Stomach (tissue), 9 donors: ENCODE data around the gene TRAF7. TPM values are rescaled to one million over a fixed set of nuclear protein-coding genes. Genes with fewer than 3 reads are reported as not detected.
A peak's percentile ranks its signal among the peaks of the same experiment; 100 is the strongest.
"Not testable (repeated sequence)": the region's sequence is repeated elsewhere in the genome, so short reads cannot be mapped to it uniquely, and the experiment has no call there.

Source experiments
- DNase-seq, 2 donors: peaks; one replicate each; pipeline versions ENCODE4 v3.0.0 to v3.0.0-alpha.2; 2013 to 2019
- H3K27ac ChIP-seq, 5 donors: fragments of 200-600 bp in 4 of 5; sonication (generic) in 4 of 5; one replicate each; pipeline ENCODE4 v1.5.1; 2013 to 2019; ENCODE audit warnings: mild to moderate bottlenecking in 1 of 5, moderate library complexity in 1 of 5
- H3K27me3 ChIP-seq, 3 donors: fragments of 200-600 bp; sonication (generic); one replicate each; pipeline ENCODE4 v1.5.1; 2017 to 2019; ENCODE audit warnings: mixed run types in 1 of 3
- H3K36me3 ChIP-seq, 4 donors: fragments of 200-600 bp; sonication (generic); 1 replicate in 3 of 4; 2 replicates in 1 of 4; pipeline ENCODE4 v1.5.1; 2016 to 2019
- H3K4me1 ChIP-seq, 4 donors: fragments of 200-600 bp; sonication (generic); one replicate each; pipeline ENCODE4 v1.5.1; 2016 to 2019
- H3K4me3 ChIP-seq, 4 donors: fragments of 200-600 bp; sonication (generic) in 3 of 4; one replicate each; pipeline ENCODE4 v1.5.1; 2016 to 2019; ENCODE audit warnings: mild to moderate bottlenecking in 1 of 4
- H3K9me3 ChIP-seq, 4 donors: fragments of 200-600 bp; sonication (generic); one replicate each; pipeline ENCODE4 v1.5.1; 2016 to 2019
- EP300 ChIP-seq: sonication (generic); formaldehyde crosslinking; IDR thresholded peaks from one replicate; pipeline ENCODE4 v1.6.1; 2017; ENCODE audit warnings: antibody characterized with exemption
- POLR2A ChIP-seq, 4 donors: fragments of 450-650 bp; IDR thresholded peaks; one replicate each; pipeline ENCODE4 v1.6.1; 2016; ENCODE audit warnings: antibody characterized with exemption in 4 of 4, control low read depth in 2 of 4, mild to moderate bottlenecking in 1 of 4, moderate library complexity in 1 of 4
- POLR2AphosphoS5 ChIP-seq, 3 donors: sonication (generic); formaldehyde crosslinking; IDR thresholded peaks; one replicate each; pipeline ENCODE4 v1.6.1; 2016; ENCODE audit warnings: antibody characterized with exemption in 3 of 3
- WGBS, 5 donors: extraction: QIAGEN DNeasy Blood & Tissue Kit in 3 of 5; methylation state at CpG; one replicate each; pipeline versions ENCODE4 v1.1.5 to v1.1.7; 2013 to 2018; 5-methylcytosine and 5-hydroxymethylcytosine counted together
- intact Hi-C: fragments of 100-400 bp; cut with DNase I; formaldehyde crosslinking; loops from one replicate; pipeline ENCODE4 v1.15.1; 2023; ENCODE audit warnings: low total_unique reads
- polyA plus RNA-seq, 3 donors: library from polyadenylated mRNA; stranded (reverse); fragments of 200-250 nt; gene quantifications; one replicate each; pipeline ENCODE4 v1.2.3, GENCODE V29; 2013
- total RNA-seq, 5 donors: library from RNA; depleted of rRNA; stranded (reverse); fragments of >200 nt; gene quantifications; one replicate each; pipeline versions ENCODE4 v1.1.0 to v1.2.3, GENCODE V29; 2014 to 2016
- TF ChIP-seq, protein P1 (sequence below), 7 experiments: fragments of 450-650 bp in 4 of 7; fragments of 200-600 bp in 3 of 7; sonication (generic) in 3 of 7; IDR thresholded peaks; one replicate each; pipeline ENCODE4 v1.5.1; 2016 to 2019; ENCODE audit warnings: antibody characterized with exemption in 7 of 7, control low read depth in 2 of 7, mild to moderate bottlenecking in 1 of 7
- donor health status: healthy with polysubstance abuse.
- donor health status: Bipolar disorder and iron deficiency.
- donor health status: healthy.

Gene TRAF7
- total and polyA plus RNA-seq, 8 donors, result 20.9 to 204 (median 38.5) TPM

DNA sequence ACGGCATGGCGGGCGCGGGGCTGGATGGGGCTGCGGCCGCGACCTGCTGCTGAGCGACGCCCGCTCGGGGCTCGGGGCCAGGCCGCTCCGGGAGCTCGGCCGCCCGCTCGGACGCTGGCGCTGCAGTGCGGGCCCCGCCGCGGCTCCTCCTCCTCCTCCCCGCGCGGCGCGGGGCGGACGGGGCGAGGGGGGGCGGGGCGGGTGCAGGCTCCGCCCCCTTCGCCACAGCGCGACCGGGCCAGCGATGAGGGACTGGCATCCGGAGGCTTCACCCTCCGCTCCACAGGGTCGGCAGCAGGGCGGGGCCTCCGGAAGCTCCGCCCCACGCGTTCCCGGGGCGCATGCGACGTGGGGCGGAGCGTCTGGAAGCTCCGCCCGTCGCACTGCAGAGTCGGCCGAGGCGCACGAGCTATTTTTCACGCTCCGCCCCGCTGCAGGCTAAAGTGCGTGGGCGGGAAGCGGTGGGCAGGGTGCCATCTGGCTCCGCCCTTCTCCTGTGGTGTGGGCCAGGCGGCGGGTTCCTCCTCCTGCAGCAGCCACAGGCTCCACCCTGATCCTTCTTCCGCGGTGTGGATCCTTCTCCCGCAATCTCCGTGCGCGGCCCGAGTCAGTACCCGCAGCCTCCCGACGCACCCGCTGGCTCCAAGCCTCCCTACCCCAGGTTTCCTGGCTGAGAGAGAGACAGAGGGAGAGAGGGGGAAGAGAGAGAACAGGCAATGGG is 19.7 kb upstream of the TRAF7 start, which contains the start of gene PKD1:
Gene PKD1, minus strand, starts transcription at position 129 of the 721 bp plus-strand sequence. CDS start 209 bp downstream, outside the sequence.
- TF ChIP-seq POLR2AphosphoS5 (IDR thresholded peaks at IDR 0.05), result peak in 2 of 3 donors; percentile 36 to 92
- H3K36me3 ChIP-seq, H3K27me3 ChIP-seq, intact Hi-C loops, H3K9me3 ChIP-seq: not testable (repeated sequence)
- Histone ChIP-seq H3K4me3 (peak within 1 kb of the TSS; percentile 51 to 59 (median 56)), H3K4me1 (peaks cover 4 to 40% (median 22%) of the 10 kb centered on the region in 4 donors), H3K27ac (peak within 1 kb of the TSS; percentile 76 to 88 (median 85))
- peak; percentile 98 for DNase-seq
- WGBS, 5 donors, result 0 to 1% (median 1%) methylated on average over 13 to 61 of the region's 81 CpGs

DNA sequence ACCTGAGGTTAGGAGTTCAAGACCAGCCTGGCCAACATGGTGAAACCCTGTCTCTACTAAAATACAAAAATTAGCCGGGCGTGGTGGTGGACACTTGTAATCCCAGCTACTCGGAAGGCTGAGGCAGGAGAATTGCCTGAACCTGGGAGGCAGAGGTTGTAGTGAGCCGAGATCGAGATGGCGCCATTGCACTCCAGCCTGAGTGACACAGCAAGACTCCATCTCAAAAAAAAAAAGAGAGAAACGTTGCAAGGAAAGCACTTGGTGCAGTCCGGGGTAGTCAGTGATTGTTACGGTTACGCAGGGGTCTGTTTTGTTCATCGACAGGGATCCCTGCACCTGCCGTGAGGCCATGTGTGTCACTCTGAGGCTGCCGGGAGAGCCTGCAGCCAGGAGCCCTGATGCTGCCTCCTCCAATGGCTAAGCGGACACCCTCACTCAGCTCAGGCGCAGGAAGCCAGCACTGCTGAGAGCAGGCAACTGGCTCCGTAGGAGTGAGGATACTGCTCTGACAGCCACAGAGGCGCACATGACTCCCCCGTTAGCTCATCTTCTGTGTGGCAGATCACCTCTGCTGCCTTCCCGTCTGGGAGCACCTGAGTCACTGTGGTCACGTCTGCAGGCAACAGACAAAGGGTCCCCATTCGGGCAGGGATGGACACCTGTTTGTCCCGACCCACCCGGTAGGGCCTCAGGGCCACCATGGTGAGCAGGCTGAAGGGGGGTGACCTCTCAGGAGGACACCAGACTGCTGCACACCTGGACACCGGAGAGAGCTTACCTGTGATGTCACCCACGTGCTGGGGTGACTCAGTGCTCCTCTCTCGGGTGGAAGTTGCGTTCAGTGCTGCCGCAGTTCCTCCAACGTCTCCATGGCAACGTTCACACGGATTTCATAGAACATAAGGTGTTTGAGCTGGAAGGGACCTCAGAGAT is 12.4 kb upstream of the TRAF7 start:
- Histone ChIP-seq H3K4me1 (peaks cover 9 to 32% (median 22%) of the 10 kb centered on the region in 4 donors), H3K36me3 (no peaks in the 10 kb centered on the region), H3K9me3 (no peaks in the 10 kb centered on the region), H3K27ac (no peak overlapping the region), H3K4me3 (no peak overlapping the region), H3K27me3 (no peaks in the 10 kb centered on the region)
- DNase-seq, result peak in 1 of 2 donors; percentile 27
- intact Hi-C loops, result no loop called here
- TF ChIP-seq, protein P1, sequence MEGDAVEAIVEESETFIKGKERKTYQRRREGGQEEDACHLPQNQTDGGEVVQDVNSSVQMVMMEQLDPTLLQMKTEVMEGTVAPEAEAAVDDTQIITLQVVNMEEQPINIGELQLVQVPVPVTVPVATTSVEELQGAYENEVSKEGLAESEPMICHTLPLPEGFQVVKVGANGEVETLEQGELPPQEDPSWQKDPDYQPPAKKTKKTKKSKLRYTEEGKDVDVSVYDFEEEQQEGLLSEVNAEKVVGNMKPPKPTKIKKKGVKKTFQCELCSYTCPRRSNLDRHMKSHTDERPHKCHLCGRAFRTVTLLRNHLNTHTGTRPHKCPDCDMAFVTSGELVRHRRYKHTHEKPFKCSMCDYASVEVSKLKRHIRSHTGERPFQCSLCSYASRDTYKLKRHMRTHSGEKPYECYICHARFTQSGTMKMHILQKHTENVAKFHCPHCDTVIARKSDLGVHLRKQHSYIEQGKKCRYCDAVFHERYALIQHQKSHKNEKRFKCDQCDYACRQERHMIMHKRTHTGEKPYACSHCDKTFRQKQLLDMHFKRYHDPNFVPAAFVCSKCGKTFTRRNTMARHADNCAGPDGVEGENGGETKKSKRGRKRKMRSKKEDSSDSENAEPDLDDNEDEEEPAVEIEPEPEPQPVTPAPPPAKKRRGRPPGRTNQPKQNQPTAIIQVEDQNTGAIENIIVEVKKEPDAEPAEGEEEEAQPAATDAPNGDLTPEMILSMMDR (IDR thresholded peaks at IDR 0.05), result no peak
- TF ChIP-seq POLR2AphosphoS5 (IDR thresholded peaks at IDR 0.05), result no peak
- TF ChIP-seq POLR2A (IDR thresholded peaks at IDR 0.05), result no peak
- TF ChIP-seq EP300, result no peak
- 72 to 78% (median 76%) methylated on average over 28 to 31 of the region's 31 CpGs for WGBS, 5 donors

DNA sequence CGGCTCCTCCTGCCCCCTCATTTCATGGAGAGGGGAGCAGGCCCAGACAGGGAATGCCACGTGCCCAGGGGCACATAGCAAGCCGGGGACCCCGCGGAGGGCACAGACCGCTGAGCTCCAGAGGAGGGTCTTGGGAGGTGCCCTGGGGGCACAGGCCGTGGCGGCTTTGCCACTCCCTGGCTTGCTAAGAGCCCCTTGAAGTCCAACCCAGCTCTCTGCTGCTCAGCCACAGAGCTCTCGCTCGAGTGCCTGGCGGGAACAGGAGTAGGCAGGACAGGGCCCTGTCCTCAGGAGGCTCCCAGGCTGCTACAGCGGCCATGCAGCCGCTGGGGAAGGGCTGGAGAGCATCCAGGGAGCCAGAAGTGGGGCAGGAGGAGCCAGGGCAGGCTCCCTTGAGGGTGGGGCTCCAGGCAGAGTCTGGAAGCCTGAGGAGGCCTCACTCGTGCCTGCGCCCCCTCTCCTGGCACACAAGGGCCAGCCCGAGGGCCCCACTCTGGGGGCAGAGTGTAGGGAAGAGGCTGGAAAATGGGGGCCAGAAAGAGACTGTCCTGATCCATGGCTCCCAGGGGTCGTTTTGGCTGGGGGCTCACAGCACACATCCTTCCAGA is 11.6 kb upstream of the TRAF7 start:
- TF ChIP-seq POLR2AphosphoS5 (IDR thresholded peaks at IDR 0.05) (no peak), EP300 (no peak), POLR2A (IDR thresholded peaks at IDR 0.05) (no peak)
- TF ChIP-seq, protein P1 (IDR thresholded peaks at IDR 0.05), result no peak
- peak in 1 of 2 donors; percentile 11 for DNase-seq
- 75 to 81% (median 78%) methylated on average over 15 to 17 of the region's 17 CpGs for WGBS, 5 donors
- H3K27me3 ChIP-seq, result peaks cover 0 to 3% (median 0%) of the 10 kb centered on the region in 3 donors
- intact Hi-C loops, result no loop called here
- no peak overlapping the region for H3K27ac ChIP-seq
- no peak overlapping the region for H3K4me3 ChIP-seq
- no peaks in the 10 kb centered on the region for H3K9me3 ChIP-seq
- no peaks in the 10 kb centered on the region for H3K36me3 ChIP-seq
- H3K4me1 ChIP-seq, result peaks cover 15 to 39% (median 28%) of the 10 kb centered on the region in 4 donors

DNA sequence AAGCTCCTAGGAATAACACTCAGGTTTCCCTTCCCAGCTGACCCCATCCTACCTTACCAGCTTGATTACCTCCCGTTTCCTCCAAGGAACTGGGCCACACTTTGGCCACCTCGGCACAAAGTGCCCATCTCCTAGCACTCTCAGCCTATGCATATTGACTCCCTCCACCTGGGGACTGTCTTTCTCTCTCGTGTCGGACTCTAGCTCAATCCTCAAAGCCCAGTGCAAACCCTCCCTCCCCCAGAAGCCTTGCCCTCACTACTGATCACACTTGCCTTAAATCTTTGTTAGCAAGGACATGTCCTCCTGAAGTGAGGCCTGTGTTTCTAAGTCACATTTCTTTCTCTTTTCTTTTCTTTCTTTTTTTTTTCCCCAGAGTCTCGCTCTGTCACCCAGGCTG is 9.7 kb upstream of the TRAF7 start:
- Histone ChIP-seq H3K4me3 (no peak overlapping the region), H3K27ac (no peak overlapping the region), H3K9me3 (no peaks in the 10 kb centered on the region), H3K36me3 (peaks cover 0 to under 1% (median 0%) of the 10 kb centered on the region in 4 donors), H3K27me3 (peaks cover 0 to 4% (median 0%) of the 10 kb centered on the region in 3 donors), H3K4me1 (peaks cover 30 to 46% (median 37%) of the 10 kb centered on the region in 4 donors)
- TF ChIP-seq POLR2AphosphoS5 (IDR thresholded peaks at IDR 0.05), result no peak
- TF ChIP-seq, protein P1 (IDR thresholded peaks at IDR 0.05), result no peak
- TF ChIP-seq EP300, result no peak
- no peak for TF ChIP-seq POLR2A (IDR thresholded peaks at IDR 0.05)
- WGBS, 5 donors, result 83 to 92% (median 87%) methylated on average over 5 of the region's 5 CpGs
- intact Hi-C loops, result no loop called here
- no peak for DNase-seq
